DMS114 treated with DMSO at 0.1 percent for 48 hours (cell line): ENCODE results near the gene RAI1.
"Not testable (repeated sequence)": the region's sequence is repeated elsewhere in the genome, so short reads cannot be mapped to it uniquely, and the experiment has no call there.

ENCODE experiments used
- DNase-seq: peaks from one replicate; lab custom pipeline; 2025; ENCODE audit not compliant: unreplicated experiment; lab: John Stamatoyannopoulos, UW

Gene RAI1

DNA sequence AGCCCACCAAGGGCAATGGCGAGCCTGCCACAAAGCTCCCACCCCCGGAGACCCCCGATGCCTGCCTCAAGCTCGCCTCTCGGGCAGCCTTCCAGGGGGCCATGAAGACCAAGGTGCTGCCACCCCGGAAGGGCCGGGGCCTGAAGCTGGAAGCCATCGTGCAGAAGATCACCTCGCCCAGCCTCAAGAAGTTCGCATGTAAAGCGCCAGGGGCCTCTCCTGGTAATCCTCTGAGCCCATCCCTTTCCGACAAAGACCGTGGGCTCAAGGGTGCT is 115.5 kb downstream of the RAI1 start:
- DNase-seq: no peak

DNA sequence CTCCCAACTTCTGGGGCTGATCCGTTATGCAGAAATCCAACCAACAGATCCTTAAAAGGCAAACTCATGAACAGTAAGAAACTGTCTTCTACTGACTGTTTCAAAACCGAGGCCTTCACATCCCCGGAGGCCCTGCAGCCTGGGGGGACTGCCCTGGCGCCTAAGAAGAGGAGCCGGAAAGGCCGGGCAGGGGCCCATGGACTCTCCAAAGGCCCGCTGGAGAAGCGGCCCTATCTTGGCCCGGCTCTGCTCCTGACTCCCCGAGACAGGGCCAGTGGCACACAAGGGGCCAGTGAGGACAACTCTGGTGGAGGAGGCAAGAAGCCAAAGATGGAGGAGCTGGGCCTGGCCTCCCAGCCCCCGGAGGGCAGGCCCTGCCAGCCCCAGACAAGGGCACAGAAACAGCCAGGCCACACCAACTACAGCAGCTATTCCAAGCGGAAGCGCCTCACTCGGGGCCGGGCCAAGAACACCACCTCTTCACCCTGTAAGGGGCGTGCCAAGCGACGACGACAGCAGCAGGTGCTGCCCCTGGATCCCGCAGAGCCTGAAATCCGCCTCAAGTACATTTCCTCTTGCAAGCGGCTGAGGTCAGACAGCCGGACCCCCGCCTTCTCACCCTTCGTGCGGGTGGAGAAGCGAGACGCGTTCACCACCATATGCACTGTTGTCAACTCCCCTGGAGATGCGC is 116.0 kb downstream of the RAI1 start:
- DNase-seq: no peak

DNA sequence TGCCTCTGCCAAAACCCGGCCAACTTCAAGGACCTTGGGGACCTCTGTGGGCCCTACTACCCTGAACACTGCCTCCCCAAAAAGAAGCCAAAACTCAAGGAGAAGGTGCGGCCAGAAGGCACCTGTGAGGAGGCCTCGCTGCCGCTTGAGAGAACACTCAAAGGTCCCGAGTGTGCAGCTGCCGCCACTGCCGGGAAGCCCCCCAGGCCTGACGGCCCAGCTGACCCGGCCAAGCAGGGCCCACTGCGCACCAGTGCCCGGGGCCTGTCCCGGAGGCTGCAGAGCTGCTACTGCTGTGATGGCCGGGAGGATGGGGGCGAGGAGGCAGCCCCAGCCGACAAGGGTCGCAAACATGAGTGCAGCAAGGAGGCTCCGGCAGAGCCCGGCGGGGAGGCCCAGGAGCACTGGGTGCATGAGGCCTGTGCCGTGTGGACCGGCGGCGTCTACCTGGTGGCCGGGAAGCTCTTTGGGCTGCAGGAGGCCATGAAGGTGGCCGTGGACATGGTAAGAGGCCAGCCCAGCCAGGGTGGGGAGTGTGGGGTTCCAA is 116.8 kb downstream of the RAI1 start:
- DNase-seq: no peak

DNA sequence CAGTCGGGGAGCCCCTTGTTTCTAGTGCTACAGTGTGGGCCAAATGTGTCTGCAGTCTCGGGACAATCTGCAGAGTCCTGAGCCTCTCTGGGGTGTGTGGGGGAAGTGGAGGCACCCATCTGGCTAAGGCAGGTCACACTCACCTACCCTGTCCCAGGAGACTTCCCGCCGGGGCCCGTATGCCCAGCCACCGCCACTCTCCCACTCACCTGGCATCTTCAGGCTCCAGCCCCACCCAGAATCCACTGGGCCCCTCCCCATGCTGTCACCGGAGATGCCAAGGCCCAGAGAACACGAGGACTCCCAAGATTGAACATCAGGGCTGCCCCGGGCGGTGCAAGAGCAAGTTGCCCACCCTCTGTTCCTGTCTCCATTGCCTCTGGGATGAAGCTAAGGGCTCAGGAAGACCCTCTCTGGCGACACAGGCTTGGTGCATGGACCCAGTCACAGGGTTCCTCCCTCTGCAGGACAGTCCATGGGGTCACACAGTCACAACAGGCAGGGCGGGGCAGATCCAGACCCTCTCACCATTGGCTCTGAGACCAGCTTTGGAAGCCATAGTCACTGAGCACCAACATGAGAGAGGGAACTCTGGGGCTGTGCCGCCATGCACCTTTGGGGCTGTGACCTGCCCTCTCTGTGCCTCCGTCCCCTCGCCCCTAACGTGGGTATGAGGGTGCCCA is 117.5 kb downstream of the RAI1 start:
- no peak for DNase-seq

DNA sequence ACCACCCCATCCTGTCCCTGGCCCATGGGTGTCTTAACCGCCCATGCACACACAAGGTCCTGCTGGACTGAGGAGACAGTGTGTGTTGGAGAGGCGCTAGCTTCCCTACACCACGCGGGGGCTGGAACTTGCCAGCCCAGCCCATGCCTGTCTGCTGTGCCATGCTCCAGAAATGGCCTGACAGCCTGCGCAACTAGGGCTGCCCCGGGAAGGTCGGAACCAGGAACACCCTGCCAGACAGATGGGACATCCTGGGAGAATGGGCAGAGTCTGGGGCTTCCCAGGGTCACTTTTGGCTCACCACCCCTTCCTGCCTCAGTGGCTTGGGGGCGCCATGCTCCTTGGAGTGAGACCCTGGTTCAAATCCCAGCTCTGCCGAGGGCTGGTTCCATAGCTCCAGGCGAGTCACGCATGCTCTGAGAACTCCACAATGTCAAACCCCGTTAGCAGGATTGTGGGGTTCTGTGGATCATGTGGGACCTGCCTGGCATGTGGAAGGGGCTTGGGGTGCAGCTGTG is 119.3 kb downstream of the RAI1 start:
- no peak for DNase-seq

DNA sequence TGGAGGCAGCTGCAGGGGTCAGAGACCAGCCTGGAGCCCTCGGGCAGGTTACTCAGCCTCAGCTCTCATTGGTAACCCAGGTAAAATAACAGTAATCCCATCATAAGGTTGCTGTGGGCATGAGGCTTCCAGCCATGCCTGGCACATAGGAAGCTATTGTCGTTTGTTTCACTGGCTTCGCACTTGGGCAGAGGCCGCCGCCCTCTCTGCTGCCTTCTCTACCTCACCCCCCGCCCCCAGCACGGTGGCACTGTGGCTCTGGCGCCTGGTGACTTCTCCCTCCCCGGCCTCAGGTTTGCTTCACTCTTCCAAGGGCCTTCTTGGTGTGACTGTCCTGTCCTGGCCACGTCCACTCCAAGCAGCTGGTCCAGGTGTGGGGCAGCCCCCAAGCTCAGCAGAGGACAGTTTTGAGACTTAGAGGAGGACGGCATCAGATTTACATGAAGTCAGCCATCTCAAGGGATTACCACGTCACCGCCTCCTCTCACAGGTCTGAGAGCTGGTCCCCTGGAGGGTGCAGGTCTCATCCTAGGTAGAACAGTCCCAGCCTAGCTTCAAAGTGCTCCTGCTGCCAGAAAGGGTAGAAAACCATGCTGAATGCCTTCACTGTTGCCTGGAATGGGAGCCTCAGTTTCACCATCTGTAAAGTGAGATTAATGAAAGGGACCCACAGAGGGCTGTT is 120.7 kb downstream of the RAI1 start:
- no peak for DNase-seq

DNA sequence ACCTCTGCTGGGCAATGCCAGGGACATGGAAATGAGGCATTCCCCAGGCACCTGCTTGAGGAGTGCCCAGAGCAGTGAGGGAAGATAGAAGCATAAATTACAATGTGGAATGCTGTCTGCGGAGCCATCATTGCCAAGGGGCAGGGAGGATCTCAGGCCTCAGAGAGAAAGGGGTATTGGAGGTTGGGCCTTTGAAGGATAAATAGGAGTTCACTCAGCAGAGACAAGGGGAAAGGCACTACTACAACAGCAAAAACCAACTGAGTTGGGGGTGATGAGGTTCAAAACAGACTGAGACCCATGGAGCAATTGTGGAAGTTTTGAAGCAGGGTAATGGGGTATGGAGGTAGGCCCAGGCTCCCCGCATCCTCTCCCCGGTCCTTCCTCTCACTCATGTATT is 122.7 kb downstream of the RAI1 start:
- DNase-seq: no peak

DNA sequence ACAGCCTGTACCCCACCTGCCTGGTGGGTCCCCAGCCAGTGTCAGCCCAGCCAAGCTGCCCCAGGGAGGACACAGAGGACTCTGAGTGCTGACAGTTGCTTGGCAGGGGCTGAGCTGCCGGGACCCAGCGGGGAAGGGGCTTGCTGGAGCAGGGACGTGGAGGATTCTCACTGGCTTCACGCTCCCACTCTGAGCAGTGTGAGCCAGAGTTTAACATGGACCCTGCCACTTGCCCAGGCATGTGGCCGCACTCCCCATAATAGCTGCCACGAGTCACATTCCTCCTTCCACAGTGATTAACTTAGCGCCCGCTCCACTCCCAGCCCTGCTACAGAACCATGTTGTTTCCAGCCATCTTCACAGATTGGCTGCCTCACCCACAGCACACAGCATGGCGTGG is 124.3 kb downstream of the RAI1 start:
- no peak for DNase-seq

DNA sequence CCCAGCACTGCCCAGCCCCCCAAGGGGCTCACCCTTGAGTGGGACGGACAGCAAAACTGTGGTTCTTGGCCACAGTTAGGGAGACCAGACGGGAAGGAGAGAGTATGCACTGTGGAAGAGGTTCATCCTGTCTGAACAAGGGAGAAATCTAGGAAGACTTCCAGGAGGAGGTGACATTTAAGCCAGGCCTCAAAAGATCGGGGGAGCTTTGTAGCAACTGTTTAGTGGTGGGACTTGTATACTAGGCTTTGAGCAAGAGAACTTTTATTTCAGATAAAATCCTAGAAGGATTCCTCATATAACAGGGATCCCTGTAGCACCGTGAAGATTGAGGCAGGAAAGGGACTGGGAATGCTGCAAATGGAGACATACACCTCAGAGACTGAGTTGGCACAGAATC is 124.8 kb downstream of the RAI1 start:
- no peak for DNase-seq

DNA sequence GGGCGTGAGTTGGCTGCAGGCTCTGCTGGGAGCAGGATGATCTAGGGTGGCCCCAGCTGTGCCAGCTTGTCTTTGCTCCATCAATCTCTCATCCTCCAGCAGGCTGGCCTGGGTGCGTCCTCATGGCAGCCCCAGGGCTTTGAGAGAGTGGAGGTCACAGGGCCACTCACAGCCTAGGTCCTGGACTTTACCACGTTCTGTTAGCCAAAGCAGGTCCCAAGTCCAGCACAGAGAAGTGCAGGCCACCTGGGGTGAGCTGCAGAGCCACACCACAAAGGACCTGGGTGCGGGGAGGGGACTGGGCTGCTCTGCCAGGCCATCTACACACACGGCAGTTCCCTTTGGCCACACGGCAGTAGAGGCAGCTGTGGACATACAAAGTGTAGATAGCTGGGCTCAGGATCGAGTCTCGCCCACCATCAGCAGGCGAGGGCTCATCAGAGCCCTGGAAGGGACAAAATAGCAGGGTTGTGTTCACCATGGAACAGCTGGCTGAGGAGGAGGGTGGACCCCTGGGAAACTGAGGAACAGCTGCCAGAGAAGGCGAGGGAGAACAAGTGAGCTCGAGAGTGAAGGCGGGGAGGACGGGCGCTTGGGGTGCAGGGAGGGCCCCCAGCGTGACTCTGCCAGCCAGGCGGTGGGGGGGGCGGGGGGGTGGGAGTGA is 125.5 kb downstream of the RAI1 start:
- DNase-seq: no peak

DNA sequence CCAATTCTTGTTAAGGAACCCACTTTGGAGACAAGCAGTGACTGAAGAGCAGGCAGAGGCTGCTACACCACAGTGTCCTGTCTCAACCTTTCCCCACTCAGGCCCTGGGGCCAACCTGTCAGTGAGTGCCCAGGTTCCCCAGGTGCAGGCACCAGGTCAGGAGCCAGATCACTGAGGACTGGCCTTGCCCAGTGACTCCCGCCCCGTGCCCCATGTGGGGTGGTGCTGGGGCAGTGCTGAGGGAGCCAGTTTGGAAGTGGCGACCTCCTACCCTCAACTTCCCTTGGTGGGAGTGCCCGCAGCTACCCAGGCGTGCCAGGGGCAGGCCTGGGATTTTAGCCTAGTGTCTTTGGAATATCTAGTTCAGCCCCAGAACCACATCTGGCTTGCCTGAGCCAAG is 126.2 kb downstream of the RAI1 start:
- DNase-seq: no peak

DNA sequence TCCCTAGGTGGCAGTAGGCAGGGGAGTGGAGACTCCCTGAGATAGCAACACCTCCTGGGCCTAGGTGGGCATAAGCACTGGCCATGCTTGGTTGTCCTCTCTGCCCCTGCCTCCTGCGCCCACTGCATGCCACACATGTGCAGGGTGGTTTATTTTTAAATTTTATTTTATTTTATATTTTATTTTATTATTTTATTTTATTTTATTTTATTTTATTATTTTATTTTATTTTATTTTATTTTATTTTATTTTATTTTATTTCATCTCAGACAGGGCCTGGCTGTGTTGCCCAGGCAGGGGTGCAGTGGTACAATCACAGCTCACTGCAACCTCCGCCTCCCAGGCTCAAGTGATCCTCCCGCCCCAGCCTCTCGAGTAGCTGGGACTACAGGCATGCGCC is 126.9 kb downstream of the RAI1 start:
- DNase-seq: not testable (repeated sequence)

DNA sequence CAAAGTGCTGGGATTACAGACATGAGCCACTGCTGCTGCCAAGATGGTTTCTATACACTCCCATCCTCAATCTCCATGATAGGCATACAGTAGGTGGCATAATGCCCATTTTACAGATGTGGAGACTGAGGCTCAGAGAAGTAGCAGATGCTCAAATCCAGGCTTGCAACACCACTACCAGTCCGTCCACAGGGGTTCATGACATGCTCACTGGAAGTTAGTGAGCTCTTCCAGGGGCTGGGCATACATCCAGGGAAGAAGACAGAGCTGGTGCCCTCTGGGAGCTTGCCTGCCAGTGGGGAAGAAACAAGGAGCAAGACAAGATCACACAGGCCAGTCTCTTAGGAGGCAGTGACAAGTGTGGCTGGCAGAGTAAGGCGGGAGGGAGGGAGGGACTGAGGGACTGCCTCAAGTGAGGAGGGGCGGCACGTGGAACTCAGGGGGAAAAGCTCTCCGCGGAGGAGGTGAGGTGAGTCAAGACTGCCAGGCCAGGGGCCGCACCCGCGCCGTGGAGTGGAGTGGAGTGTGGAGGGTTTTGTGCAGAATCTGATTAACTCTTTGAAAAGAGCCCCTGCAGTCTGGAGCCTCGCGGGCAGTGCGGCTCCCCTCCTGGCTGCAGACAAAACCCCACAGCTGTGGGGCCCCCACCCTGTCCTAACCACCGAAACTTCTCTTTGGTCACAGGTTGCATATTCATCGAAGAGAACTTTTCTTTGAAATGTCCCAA is 127.6 kb downstream of the RAI1 start:
- no peak for DNase-seq

DNA sequence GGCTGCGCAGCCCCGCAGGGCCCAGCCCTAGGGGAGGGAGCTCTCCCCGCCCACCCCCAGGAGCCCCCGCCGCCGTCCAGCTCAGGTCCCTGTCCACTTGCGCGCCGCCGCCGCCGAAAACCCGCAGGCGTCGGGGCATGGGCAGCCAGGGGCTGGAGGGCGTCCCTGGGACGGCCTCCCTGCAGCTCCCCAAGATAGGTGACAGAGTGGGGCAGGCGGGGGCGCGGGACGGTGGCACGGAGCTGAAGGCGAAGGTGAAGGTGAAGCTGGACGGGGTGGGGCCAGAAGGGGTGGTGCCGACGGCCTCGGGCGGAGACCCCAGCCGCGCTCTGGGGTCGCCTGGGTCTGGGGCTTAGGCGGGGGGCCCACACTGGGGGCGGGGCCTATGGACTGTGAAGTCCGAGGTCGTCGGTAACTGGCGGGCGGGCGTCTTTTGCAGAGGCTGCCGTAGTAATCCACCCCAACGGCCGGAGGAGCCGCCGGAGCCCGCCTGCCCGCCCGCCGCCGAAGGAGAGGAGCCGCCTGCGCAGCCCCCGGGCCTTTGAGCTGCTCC is 128.3 kb downstream of the RAI1 start:
- no peak for DNase-seq

DNA sequence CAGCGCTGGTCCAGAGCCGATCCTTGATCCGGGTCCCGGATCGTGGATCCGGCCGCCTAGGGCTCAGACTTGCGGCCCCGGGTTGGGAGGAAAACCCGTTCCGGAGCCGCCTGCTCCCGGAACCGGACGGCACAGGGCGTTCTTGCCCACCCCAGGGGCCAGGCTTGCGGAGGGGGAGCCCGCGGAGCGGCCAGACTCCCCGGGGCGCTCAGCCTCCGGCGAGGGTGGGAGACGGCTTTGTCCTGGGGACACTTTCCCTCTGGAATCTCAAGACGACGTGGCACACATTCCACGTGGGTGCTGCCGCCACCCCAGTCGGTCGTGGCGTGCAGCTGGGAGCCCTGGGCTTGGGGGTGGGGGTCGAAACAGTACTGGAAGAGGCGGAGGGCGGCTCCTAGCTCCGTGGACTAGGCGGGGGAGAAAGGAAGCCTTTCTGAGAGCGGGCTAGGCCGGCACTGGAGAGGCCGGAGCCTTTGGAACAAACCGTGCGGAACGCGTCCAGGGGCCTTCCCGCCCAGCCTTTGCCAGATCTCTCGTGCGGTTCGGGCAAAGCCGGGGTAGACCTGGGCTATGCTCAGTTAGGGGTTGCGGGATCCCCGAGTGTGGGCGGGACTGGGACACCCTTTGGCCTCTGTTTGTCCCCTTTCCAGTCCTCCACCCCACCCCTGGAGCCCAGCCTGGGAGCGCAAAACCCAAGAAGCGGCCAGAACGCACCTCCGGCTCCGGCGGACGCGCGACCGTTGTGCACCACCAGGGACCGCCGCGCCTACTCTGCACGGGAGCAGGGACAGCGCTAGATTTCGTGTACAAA is 129.0 kb downstream of the RAI1 start:
- no peak for DNase-seq

DNA sequence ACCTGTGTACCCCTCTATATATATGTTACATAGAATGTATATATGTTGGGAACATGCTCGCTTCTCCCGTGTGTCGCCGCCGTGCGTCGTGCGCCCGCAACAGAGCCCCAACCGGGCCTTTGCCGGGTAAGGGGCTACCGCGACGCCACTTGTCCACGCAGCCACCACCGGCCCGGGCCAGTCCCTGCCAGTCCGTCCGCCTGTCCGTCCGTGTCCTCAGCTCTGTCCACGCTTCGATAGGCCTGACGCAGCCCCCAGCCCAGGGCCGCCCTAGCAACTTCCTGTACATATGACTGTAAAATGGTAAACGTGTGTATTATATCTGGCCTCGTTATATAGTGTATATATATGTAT is 129.6 kb downstream of the RAI1 start:
- DNase-seq: no peak

DNA sequence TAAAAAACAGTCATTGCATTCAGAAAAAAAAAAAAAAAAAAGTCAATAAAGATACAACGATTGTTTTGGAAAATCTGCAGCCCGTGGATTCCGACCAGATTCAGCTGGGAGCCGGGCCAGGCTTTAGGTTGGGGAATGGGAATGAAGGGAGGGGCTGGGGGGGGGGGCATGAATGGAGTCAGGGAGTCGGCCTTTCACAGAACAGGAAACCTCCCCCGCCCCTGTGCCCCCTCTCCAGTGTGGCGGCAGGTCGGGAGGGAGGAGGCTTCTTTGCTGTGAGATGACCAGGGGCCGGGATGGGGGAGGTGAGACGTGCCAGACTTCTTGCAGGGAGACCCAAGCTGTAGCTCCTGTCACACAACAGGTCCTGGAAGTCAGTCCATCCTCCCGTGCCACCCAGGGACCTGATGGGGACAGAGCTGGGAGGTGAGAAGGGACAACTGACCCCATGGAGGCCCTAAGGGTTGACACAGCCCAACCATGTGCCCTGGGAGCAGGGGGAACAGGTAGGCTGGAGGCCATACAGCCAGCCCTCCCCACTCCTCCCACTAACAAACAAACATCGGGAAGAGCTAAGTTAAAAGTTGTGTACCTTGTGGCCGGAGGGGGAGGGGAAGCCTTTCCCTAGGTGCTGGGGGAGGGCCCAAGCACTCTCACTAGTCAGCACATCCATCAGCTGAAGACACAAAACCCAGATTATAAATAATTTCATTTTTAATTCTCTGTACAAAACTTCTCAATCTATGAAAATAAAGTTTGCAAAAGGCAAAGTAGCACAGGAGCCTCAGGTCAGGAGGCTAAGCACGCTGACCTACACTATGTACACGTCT is 130.3 kb downstream of the RAI1 start:
- no peak for DNase-seq

DNA sequence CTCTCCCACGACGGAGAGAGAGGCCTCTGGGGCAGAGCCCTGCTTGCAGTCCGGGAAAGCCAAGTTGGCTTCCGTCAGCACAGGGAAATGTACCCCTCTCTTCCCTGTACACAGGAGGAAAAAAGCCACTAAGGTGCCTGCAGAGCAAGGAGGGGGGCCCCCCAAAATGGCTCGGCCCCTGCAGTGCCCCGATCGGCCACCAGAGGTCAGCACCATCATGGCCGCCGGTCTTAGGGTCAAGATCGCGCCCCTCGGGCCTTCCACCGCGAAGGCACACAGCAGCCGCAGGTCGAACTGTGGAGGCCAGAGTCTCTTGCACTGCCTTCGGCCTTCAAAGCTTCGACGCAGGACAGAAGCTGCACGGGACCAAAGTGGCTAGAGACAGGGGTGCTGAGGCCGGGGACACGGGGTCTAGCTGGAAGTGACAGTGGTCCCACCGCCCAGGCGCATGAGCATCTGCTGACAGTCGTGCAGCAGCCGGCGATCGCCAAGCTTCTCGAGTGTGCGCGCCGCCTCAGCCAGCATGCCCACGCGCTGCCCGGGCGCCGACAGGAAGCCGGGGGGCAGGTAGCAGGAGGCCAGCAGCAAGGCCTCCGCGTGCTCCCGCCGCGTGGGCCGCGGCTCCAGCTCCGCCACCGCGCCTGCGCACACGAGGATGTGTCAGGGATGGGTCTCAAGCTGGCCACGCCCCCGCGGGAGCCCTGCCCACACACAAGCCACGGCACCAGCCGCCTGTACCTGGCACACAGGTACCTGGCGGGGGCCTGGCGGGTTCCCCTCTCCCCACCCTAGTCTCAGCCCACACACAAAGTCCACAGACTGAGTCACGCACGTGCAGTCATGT is 131.2 kb downstream of the RAI1 start:
- no peak for DNase-seq
